Thymus (tissue), 11 donors: ENCODE data around the gene RPL32. TPM values are rescaled to one million over a fixed set of nuclear protein-coding genes. Genes with fewer than 3 reads are reported as not detected.
"Not testable (repeated sequence)": the region's sequence is repeated elsewhere in the genome, so short reads cannot be mapped to it uniquely, and the experiment has no call there.

Experiments used
- DNase-seq, 9 donors: peaks; one replicate each; pipeline ENCODE4 v3.0.0-alpha.2; 2013; ENCODE audit warnings: low spot score in 9 of 9, low read depth in 6 of 9, missing footprints in 1 of 9
- H3K27ac ChIP-seq, 2 donors: one replicate each; pipeline ENCODE4 v1.5.1; 2013; ENCODE audit warnings: control low read depth in 1 of 2, low read depth in 1 of 2, low read length in 1 of 2, mild to moderate bottlenecking in 1 of 2, moderate library complexity in 1 of 2
- H3K27me3 ChIP-seq, 2 donors: one replicate each; pipeline ENCODE4 v1.5.1; 2013; ENCODE audit warnings: low read length in 1 of 2; ENCODE audit not compliant: control insufficient read depth in 2 of 2, insufficient read depth in 1 of 2
- H3K36me3 ChIP-seq, 2 donors: one replicate each; pipeline ENCODE4 v1.5.1; 2013; ENCODE audit warnings: low read length in 1 of 2, mild to moderate bottlenecking in 1 of 2, moderate library complexity in 1 of 2; ENCODE audit not compliant: control insufficient read depth in 2 of 2, insufficient read depth in 2 of 2
- H3K4me1 ChIP-seq, 2 donors: one replicate each; pipeline ENCODE4 v1.5.1; 2013; ENCODE audit warnings: low read length in 2 of 2; ENCODE audit not compliant: control insufficient read depth in 2 of 2, insufficient read depth in 2 of 2
- H3K4me3 ChIP-seq, 2 donors: one replicate each; pipeline ENCODE4 v1.5.1; 2013; ENCODE audit warnings: low read length in 2 of 2, control low read depth in 1 of 2, mild to moderate bottlenecking in 1 of 2
- H3K9me3 ChIP-seq, 2 donors: one replicate each; pipeline ENCODE4 v1.5.1; 2013; ENCODE audit warnings: low read length in 1 of 2, mild to moderate bottlenecking in 1 of 2; ENCODE audit not compliant: control insufficient read depth in 2 of 2, insufficient read depth in 1 of 2
- WGBS: extraction: QIAGEN DNeasy Blood & Tissue Kit; methylation state at CpG from one replicate; pipeline ENCODE4 v1.1.7; 2013; 5-methylcytosine and 5-hydroxymethylcytosine counted together
- polyA plus RNA-seq: library from polyadenylated mRNA; stranded (reverse); fragments of 200-250 nt; gene quantifications from one replicate; pipeline ENCODE4 v1.2.3, GENCODE V29; 2013
- total RNA-seq: library from RNA; stranded (reverse); fragments of 120-200 nt; gene quantifications from one replicate; pipeline ENCODE4 v1.2.4, GENCODE V29; 2013
- donor health status: healthy.

RPL32 gene
- total and polyA plus RNA-seq, 2 donors = 3,219 to 3,281 TPM

- peaks cover 0 to 13% of the 10 kb centered on the region in 2 donors for H3K9me3 ChIP-seq
- WGBS = 94% methylated on average over 5 of the region's 5 CpGs
- no peaks in the 10 kb centered on the region for H3K4me1 ChIP-seq
- H3K36me3 ChIP-seq = no peaks in the 10 kb centered on the region
- H3K27ac ChIP-seq = no peak overlapping the region
- no peak for DNase-seq
- no peak overlapping the region for H3K4me3 ChIP-seq
- peaks cover 0 to 4% of the 10 kb centered on the region in 2 donors for H3K27me3 ChIP-seq
Measured at GRCh38 chr3:12861611-12862010, 20.2 kb upstream of the RPL32 start.

DNA sequence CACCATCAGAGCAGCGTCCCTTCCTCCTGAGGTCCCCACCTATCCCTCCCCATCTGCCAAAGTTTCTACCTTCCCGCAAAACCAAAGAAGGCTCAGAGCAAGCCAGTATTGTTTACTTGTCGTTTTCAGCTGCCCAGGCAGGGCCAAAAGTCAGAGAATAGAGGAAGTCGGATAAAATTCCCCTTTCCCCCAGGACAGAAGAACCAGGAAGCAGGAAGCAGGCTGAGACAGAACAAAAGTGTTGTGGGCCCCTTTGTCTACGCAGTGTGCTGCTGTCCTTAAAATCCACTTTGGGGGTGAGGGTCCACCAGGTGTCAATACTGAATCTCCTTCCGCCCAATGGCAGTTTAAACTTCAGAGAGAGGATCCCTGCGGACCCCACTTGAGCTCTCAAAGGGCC is 18.5 kb upstream of the RPL32 start:
- no peak for DNase-seq
- Histone ChIP-seq H3K4me1 (no peaks in the 10 kb centered on the region), H3K4me3 (no peak overlapping the region), H3K9me3 (peaks cover 0 to 4% of the 10 kb centered on the region in 2 donors), H3K27ac (no peak overlapping the region), H3K36me3 (no peaks in the 10 kb centered on the region), H3K27me3 (peaks cover 0 to 3% of the 10 kb centered on the region in 2 donors)
- WGBS = 92% methylated on average over 7 of the region's 7 CpGs

DNA sequence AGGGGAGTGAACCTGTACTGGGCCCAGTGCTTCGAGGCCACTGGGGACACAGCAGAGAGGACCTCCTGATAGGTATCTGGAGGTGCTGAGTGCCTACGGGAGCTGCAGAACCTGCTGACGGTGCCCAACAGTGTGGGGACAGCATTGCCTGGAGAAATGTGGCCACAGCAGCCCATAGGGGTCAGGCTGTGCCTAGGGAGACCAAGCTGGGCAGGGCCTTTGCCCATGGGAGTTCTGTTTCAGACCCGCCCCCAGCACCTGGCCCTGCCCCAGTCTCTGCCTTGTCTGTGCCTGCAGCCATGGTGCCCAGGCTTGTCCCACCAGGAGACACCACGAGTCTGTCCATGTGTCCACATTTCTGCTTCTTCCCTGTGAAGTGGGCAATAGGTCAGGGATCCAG is 15.3 kb upstream of the RPL32 start:
- peaks cover 0 to 6% of the 10 kb centered on the region in 2 donors for H3K27me3 ChIP-seq
- WGBS = 96% methylated on average over 5 of the region's 5 CpGs
- no peaks in the 10 kb centered on the region for H3K9me3 ChIP-seq
- no peaks in the 10 kb centered on the region for H3K4me1 ChIP-seq
- no peak for DNase-seq
- H3K4me3 ChIP-seq = no peak overlapping the region
- H3K36me3 ChIP-seq = no peaks in the 10 kb centered on the region
- H3K27ac ChIP-seq = no peak overlapping the region

GRCh38 chr3:12854565-12854964 is 13.2 kb upstream of the RPL32 start:
- no peaks in the 10 kb centered on the region for H3K36me3 ChIP-seq
- 97% methylated on average over 4 of the region's 4 CpGs for WGBS
- no peak for DNase-seq

DNA sequence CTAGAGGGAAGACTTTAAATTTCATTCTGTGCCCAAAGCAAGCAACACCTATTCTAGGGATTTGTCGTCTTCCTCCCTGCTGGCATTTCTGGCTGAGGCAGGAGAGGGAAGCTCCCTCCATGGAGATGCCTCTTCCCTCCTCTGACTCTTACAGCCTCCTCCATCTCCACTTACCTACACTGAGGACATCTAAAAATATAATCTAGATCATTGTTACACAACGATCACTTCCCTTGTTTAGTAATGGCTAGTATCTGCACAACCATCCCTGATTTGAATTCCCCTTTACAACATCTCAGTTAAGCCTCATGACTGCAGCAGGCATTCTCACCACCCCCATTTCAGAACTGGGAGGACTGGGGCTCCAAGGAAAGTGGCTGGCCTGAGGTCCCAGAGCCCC is 12.5 kb upstream of the RPL32 start:
- H3K9me3 ChIP-seq, DNase-seq, H3K4me3 ChIP-seq, H3K4me1 ChIP-seq, H3K27me3 ChIP-seq, H3K36me3 ChIP-seq, H3K27ac ChIP-seq: not testable (repeated sequence)
- 87% methylated on average over 2 of the region's 2 CpGs for WGBS

More at GRCh38 chr3:12854565-12854964, 13.2 kb upstream of the RPL32 start:
- H3K27ac ChIP-seq = no peak overlapping the region
- no peaks in the 10 kb centered on the region for H3K9me3 ChIP-seq
- H3K27me3 ChIP-seq = peaks cover 0 to 6% of the 10 kb centered on the region in 2 donors
- no peak overlapping the region for H3K4me3 ChIP-seq
- H3K4me1 ChIP-seq = no peaks in the 10 kb centered on the region

- WGBS = 91% methylated on average over 3 of the region's 3 CpGs
- H3K4me3 ChIP-seq = no peak overlapping the region
- no peaks in the 10 kb centered on the region for H3K9me3 ChIP-seq
Measured at GRCh38 chr3:12852201-12852600, 10.8 kb upstream of the RPL32 start.

DNA sequence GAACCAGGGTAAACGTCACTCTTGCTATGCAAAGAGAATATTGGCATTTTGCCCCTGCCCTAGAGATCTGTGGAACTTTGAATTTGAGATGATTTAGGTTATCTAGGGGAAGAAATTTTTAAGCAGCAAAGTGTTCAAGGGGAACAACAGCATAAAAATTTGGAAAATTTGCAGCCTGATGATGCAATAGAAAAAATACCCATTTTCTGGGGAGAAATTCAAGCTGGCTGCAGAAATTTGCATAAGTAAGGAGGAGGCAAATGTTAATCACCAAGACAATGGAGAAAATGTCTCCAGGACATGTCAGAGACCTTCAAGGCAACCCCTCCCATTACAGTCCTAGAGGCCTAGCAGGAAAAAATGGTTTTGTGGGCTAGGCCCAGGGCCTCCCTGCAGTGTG is 4.4 kb upstream of the RPL32 start:
- no peak overlapping the region for H3K4me3 ChIP-seq
- H3K27me3 ChIP-seq = no peaks in the 10 kb centered on the region
- DNase-seq = no peak
- 89% methylated on average over 1 of the region's 1 CpG for WGBS
- no peaks in the 10 kb centered on the region for H3K9me3 ChIP-seq
- no peak overlapping the region for H3K27ac ChIP-seq
- H3K4me1 ChIP-seq = peaks cover 0 to under 1% of the 10 kb centered on the region in 2 donors
- H3K36me3 ChIP-seq = no peaks in the 10 kb centered on the region

More at GRCh38 chr3:12852201-12852600, 10.8 kb upstream of the RPL32 start:
- Histone ChIP-seq H3K36me3 (no peaks in the 10 kb centered on the region), H3K27ac (no peak overlapping the region), H3K4me1 (no peaks in the 10 kb centered on the region), H3K27me3 (peaks cover 0 to 6% of the 10 kb centered on the region in 2 donors)
- no peak for DNase-seq

- peaks cover 20 to 26% of the 10 kb centered on the region in 2 donors for H3K36me3 ChIP-seq
- H3K27me3 ChIP-seq = no peaks in the 10 kb centered on the region
- DNase-seq = no peak
- H3K4me1 ChIP-seq = peaks cover 4 to 25% of the 10 kb centered on the region in 2 donors
- no peak overlapping the region for H3K4me3 ChIP-seq
- no peaks in the 10 kb centered on the region for H3K9me3 ChIP-seq
- no peak overlapping the region for H3K27ac ChIP-seq
- over 99% methylated on average over 4 of the region's 4 CpGs for WGBS
Measured at GRCh38 chr3:12842469-12842868, 1.1 kb upstream of the RPL32 start.

- Histone ChIP-seq H3K9me3 (no peaks in the 10 kb centered on the region), H3K4me1 (peaks cover 4 to 25% of the 10 kb centered on the region in 2 donors), H3K27me3 (no peaks in the 10 kb centered on the region), H3K36me3 (peaks cover 20 to 31% of the 10 kb centered on the region in 2 donors), H3K27ac (no peak overlapping the region), H3K4me3 (no peak overlapping the region)
- WGBS = 64% methylated on average over 7 of the region's 7 CpGs
- no peak for DNase-seq
Measured at GRCh38 chr3:12841970-12842328, 584 bp upstream of the RPL32 start.
